ENCODE measurements around the gene NUMA1.

- TF ChIP-seq CTCF (IDR thresholded peaks at IDR 0.05) (no peak), POLR2A (IDR thresholded peaks at IDR 0.05) (no peak)
Observed at GRCh38 chr11:72125956-72126355, 45.6 kb upstream of the NUMA1 start.
